Measurements from ENCODE around the gene CPB2. TPM values are rescaled to one million over a fixed set of nuclear protein-coding genes. Genes with fewer than 3 reads are reported as not detected.

CPB2 gene
- total RNA-seq, 2 donors from 2014 or later, result 0.85 TPM; not detected in 1

- Histone ChIP-seq H3K36me3 (no peaks in the 10 kb centered on the region), H3K27ac (no peak overlapping the region), H3K4me3 (no peak overlapping the region), H3K27me3 (replicated peaks; ENCODE audit: insufficient read depth) (no peaks in the 10 kb centered on the region), H3K9me3 (no peaks in the 10 kb centered on the region), H3K4me1 (replicated peaks) (no peaks in the 10 kb centered on the region)
- TF ChIP-seq POLR2AphosphoS5 (IDR thresholded peaks at IDR 0.05) (no peak), CTCF (IDR thresholded peaks at IDR 0.05) (no peak), POLR2A (IDR thresholded peaks at IDR 0.05) (no peak)
- intact Hi-C loops (cut with DNase I), result no loop called here
- 85% methylated on average over 7 of the region's 7 CpGs for WGBS
- DNase-seq (ENCODE audit: low spot score), result no peak
Measured at GRCh38 chr13:46122304-46122703, 17.5 kb upstream of the CPB2 start.

- DNase-seq (ENCODE audit: low spot score), result no peak
- Histone ChIP-seq H3K36me3 (no peaks in the 10 kb centered on the region), H3K27ac (no peak overlapping the region), H3K27me3 (replicated peaks; ENCODE audit: insufficient read depth) (no peaks in the 10 kb centered on the region), H3K4me1 (replicated peaks) (no peaks in the 10 kb centered on the region), H3K4me3 (no peak overlapping the region), H3K9me3 (no peaks in the 10 kb centered on the region)
- WGBS, result 59% methylated on average over 4 of the region's 4 CpGs
- TF ChIP-seq POLR2AphosphoS5 (IDR thresholded peaks at IDR 0.05) (no peak), POLR2A (IDR thresholded peaks at IDR 0.05) (no peak), CTCF (IDR thresholded peaks at IDR 0.05) (no peak)
- intact Hi-C loops (cut with DNase I), result no loop called here
Measured at GRCh38 chr13:46121597-46122163, 16.8 kb upstream of the CPB2 start.

GRCh38 chr13:46121033-46121432, 16.2 kb upstream of the CPB2 start:
- H3K9me3 ChIP-seq, result no peaks in the 10 kb centered on the region
- no peaks in the 10 kb centered on the region for H3K27me3 ChIP-seq (replicated peaks; ENCODE audit: insufficient read depth)
- H3K27ac ChIP-seq, result no peak overlapping the region
- H3K36me3 ChIP-seq, result no peaks in the 10 kb centered on the region
- intact Hi-C loops (cut with DNase I), result no loop called here
- no peak for TF ChIP-seq POLR2A (IDR thresholded peaks at IDR 0.05)
- TF ChIP-seq CTCF (IDR thresholded peaks at IDR 0.05), result no peak
- TF ChIP-seq POLR2AphosphoS5 (IDR thresholded peaks at IDR 0.05), result no peak
- WGBS, result 46% methylated on average over 2 of the region's 2 CpGs
- no peaks in the 10 kb centered on the region for H3K4me1 ChIP-seq (replicated peaks)
- DNase-seq (ENCODE audit: low spot score), result no peak
- H3K4me3 ChIP-seq, result no peak overlapping the region

GRCh38 chr13:46119883-46120614, 15.2 kb upstream of the CPB2 start:
- H3K9me3 ChIP-seq, result no peaks in the 10 kb centered on the region
- intact Hi-C loops (cut with DNase I), result no loop called here
- H3K27ac ChIP-seq, result no peak overlapping the region
- H3K4me1 ChIP-seq (replicated peaks), result no peaks in the 10 kb centered on the region
- no peaks in the 10 kb centered on the region for H3K27me3 ChIP-seq (replicated peaks; ENCODE audit: insufficient read depth)
- no peak overlapping the region for H3K4me3 ChIP-seq
- DNase-seq (ENCODE audit: low spot score), result no peak
- 67% methylated on average over 6 of the region's 6 CpGs for WGBS
- TF ChIP-seq CTCF (IDR thresholded peaks at IDR 0.05) (no peak), POLR2AphosphoS5 (IDR thresholded peaks at IDR 0.05) (no peak), POLR2A (IDR thresholded peaks at IDR 0.05) (no peak)
- H3K36me3 ChIP-seq, result no peaks in the 10 kb centered on the region

Measured in prostate gland (tissue), 2 donors.